B cell (primary cell): Measurements from ENCODE around the gene AEBP2. TPM values are rescaled to one million over a fixed set of nuclear protein-coding genes. Genes with fewer than 3 reads are reported as not detected.

Experiments
- ATAC-seq: fragments of 200-7000 bp; cut with Tn5 transposase; one replicate; pipeline ENCODE4 v1.10.0; 2021; ENCODE audit warnings: low read depth, mild to moderate bottlenecking, moderate number of reproducible peaks, moderate library complexity
- CTCF ChIA-PET: fragments of 350-600 bp; sonication (Branson Sonifier 250); formaldehyde crosslinking; loops from one replicate; lab custom pipeline; 2021; ENCODE audit warnings: antibody characterized with exemption, inconsistent platforms; lab: Charles Lee
- POLR2A ChIA-PET: fragments of 350-600 bp; sonication (Branson Sonifier 250); formaldehyde crosslinking; loops from one replicate; lab custom pipeline; 2021; ENCODE audit warnings: antibody characterized with exemption; lab: Charles Lee
- DNase-seq: peaks from one replicate; pipeline ENCODE4 v3.0.0; 2013
- H2AFZ ChIP-seq: 2 replicates; pipeline ENCODE4 v1.6.1; 2012; ENCODE audit warnings: mild to moderate bottlenecking, low read depth, low read length; ENCODE audit not compliant: insufficient read depth, poor library complexity, severe bottlenecking
- H3K27ac ChIP-seq, 2 donors: 1 replicate in 1 of 2; 2 replicates in 1 of 2; pipeline ENCODE4 v1.5.1; 2012 to 2013; ENCODE audit warnings: low read length in 2 of 2, mild to moderate bottlenecking in 2 of 2, moderate library complexity in 1 of 2
- H3K27me3 ChIP-seq, 4 experiments: fragments of 200-600 bp in 1 of 4; sonication (generic) in 1 of 4; replicated peaks in 1 of 4; 1 replicate in 2 of 4; 2 replicates in 2 of 4; pipeline versions ENCODE4 v1.6.1 to v1.7.0; 2013 to 2016; ENCODE audit warnings: low read length in 3 of 4, mild to moderate bottlenecking in 2 of 4, mixed read lengths in 1 of 4, moderate library complexity in 1 of 4; ENCODE audit not compliant: insufficient read depth in 4 of 4, control insufficient read depth in 3 of 4; ENCODE audit errors: control extremely low read depth in 1 of 4
- H3K36me3 ChIP-seq, 2 experiments: replicated peaks in 1 of 2; 1 replicate in 1 of 2; 2 replicates in 1 of 2; pipeline versions ENCODE4 v1.6.1 to v1.7.1; 2013; ENCODE audit warnings: low read length in 1 of 2; ENCODE audit not compliant: insufficient read depth in 2 of 2, control insufficient read depth in 1 of 2; ENCODE audit errors: control extremely low read depth in 1 of 2, extremely low read depth in 1 of 2
- H3K4me1 ChIP-seq, 2 donors: fragments of 200-600 bp in 1 of 2; sonication (generic) in 1 of 2; 1 replicate in 1 of 2; 2 replicates in 1 of 2; pipeline versions ENCODE4 v1.5.1 to v1.6.1; 2013 to 2017; ENCODE audit warnings: low read length in 2 of 2; ENCODE audit not compliant: control insufficient read depth in 2 of 2, insufficient read depth in 2 of 2
- H3K4me2 ChIP-seq: replicated peaks from 2 replicates; pipeline ENCODE3; 2012; ENCODE audit warnings: mild to moderate bottlenecking, low read depth, low read length; ENCODE audit not compliant: poor library complexity, severe bottlenecking
- H3K4me3 ChIP-seq, 5 experiments: fragments of 200-600 bp in 1 of 5; sonication (generic) in 1 of 5; 1 replicate in 3 of 5; 2 replicates in 2 of 5; pipeline versions ENCODE4 v1.5.1 to v1.7.0; 2011 to 2016; ENCODE audit warnings: low read length in 4 of 5, mild to moderate bottlenecking in 4 of 5, low read depth in 2 of 5, control low read depth in 1 of 5, moderate library complexity in 1 of 5; ENCODE audit not compliant: insufficient read depth in 1 of 5; ENCODE audit errors: control extremely low read depth in 1 of 5, extremely low read depth in 1 of 5
- H3K79me2 ChIP-seq: fragments of 200-600 bp; sonication (generic); one replicate; pipeline ENCODE4 v1.6.0; 2016; ENCODE audit warnings: low read length; ENCODE audit not compliant: control insufficient read depth, insufficient read depth
- H3K9ac ChIP-seq: fragments of 200-600 bp; sonication (generic); 2 replicates; pipeline ENCODE4 v1.6.1; 2017; ENCODE audit warnings: mild to moderate bottlenecking, low read length, moderate library complexity
- H3K9me3 ChIP-seq, 3 donors: one replicate each; pipeline versions ENCODE4 v1.6.1 to v1.7.1; 2013; ENCODE audit warnings: low read length in 2 of 3; ENCODE audit not compliant: control insufficient read depth in 2 of 3, insufficient read depth in 1 of 3; ENCODE audit errors: control extremely low read depth in 1 of 3
- H4K20me1 ChIP-seq: 2 replicates; pipeline ENCODE4 v1.6.0; 2012; ENCODE audit warnings: mild to moderate bottlenecking, low read length; ENCODE audit not compliant: insufficient read depth, control insufficient read depth, poor library complexity, severe bottlenecking
- H3K27ac Mint-ChIP-seq: one replicate; pipeline ENCODE4 v1.8.0; 2021; ENCODE audit warnings: mixed read lengths
- H3K27me3 Mint-ChIP-seq: one replicate; pipeline ENCODE4 v1.8.0; 2021; ENCODE audit warnings: mixed read lengths
- H3K4me1 Mint-ChIP-seq: one replicate; pipeline ENCODE4 v1.8.0; 2021; ENCODE audit warnings: mixed read lengths
- H3K4me3 Mint-ChIP-seq: one replicate; pipeline ENCODE4 v1.8.0; 2021; ENCODE audit warnings: mixed read lengths
- H3K9me3 Mint-ChIP-seq: one replicate; pipeline ENCODE4 v1.8.0; 2022; ENCODE audit warnings: mixed read lengths; ENCODE audit not compliant: insufficient read depth
- EZH2 ChIP-seq: IDR thresholded peaks from 2 replicates; pipeline ENCODE4 v1.6.1; 2012; ENCODE audit warnings: borderline replicate concordance, low read depth, mild to moderate bottlenecking, moderate library complexity, low read length; ENCODE audit not compliant: insufficient read depth, poor library complexity, severe bottlenecking
- WGBS: methylation state at CpG from one replicate; pipeline ENCODE4 v1.1.5; 2013; ENCODE audit warnings: missing lambda C conversion rate; ENCODE audit not compliant: insufficient coverage; 5-methylcytosine and 5-hydroxymethylcytosine counted together
- intact Hi-C: fragments of 100-400 bp; cut with micrococcal nuclease; formaldehyde crosslinking; loops from one replicate; pipeline ENCODE4 v1.10.0; 2022
- polyA plus RNA-seq: library from polyadenylated mRNA; depleted of rRNA; stranded (reverse); fragments of >200 nt; gene quantifications from 2 replicates; pipeline ENCODE4 v1.2.3, GENCODE V29; 2012
- total RNA-seq, 2 donors: library from RNA; stranded (reverse); fragments of 120-200 nt in 1 of 2; gene quantifications; 1 replicate in 1 of 2; 2 replicates in 1 of 2; pipeline versions ENCODE4 v1.2.3 to v1.2.4, GENCODE V29; 2013 to 2022
- TF ChIP-seq, protein P1 (sequence below): fragments of 200-600 bp; IDR thresholded peaks from one replicate; pipeline ENCODE4 v1.8.0; 2022; ENCODE audit warnings: antibody characterized with exemption, mild to moderate bottlenecking

AEBP2 gene
- total and polyA plus RNA-seq, 2 donors (not counting 1 experiment from before 2014, with no cell fraction given): 12.1 to 67.8 TPM

DNA sequence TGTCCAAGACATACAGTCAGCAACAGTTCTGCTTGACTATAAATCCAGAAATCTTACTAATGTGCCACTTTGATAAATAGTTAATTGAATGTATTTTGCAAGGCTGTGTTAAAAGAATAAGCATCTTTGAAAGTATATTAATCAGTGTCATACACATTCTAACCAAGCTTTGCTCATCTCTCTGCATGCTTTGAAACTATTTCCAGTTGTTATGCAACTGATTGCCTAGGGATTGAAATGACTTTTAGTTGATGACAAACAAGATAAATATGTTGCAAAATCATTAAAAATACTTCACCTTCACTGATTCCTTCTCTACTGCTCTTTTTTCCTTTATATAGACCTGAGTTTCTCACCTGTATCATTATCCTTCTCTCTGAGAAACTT, 91.3 kb downstream of the AEBP2 start:
- no peaks in the 10 kb centered on the region for H3K27me3 Mint-ChIP-seq

DNA sequence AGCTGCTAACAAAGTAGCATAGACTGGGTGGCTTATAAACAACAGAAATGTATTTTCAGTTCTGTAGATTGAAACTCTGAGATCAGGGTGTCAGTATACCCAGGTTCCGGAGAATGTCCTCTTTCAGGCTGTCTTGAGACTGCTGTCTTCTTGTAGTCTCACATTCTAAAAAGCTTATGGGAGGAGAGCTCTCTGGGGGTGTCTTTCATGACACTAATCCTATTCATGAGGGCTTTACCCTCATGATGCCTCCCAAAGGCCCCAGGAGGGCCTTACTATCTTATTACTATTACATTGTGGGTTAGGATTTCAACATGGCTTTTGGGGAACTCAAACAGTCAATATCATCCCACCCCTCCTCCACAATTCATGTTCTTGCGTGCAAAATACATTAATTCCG, 94.3 kb downstream of the AEBP2 start:
- peaks cover 11% of the 10 kb centered on the region for H3K9me3 Mint-ChIP-seq
- no peaks in the 10 kb centered on the region for H3K27me3 ChIP-seq
- no peaks in the 10 kb centered on the region for H3K79me2 ChIP-seq
- H3K9ac ChIP-seq: no peak overlapping the region
- no peaks in the 10 kb centered on the region for H3K4me1 Mint-ChIP-seq
- no peaks in the 10 kb centered on the region for H4K20me1 ChIP-seq
- no peak overlapping the region for H3K4me2 ChIP-seq
- H3K36me3 ChIP-seq: no peaks in the 10 kb centered on the region
- H3K27ac Mint-ChIP-seq: no peak overlapping the region
- no peaks in the 10 kb centered on the region for H3K4me1 ChIP-seq
- intact Hi-C loops: no loop called here
- POLR2A ChIA-PET: no interaction called here
- CTCF ChIA-PET: no interaction called here
- H3K9me3 ChIP-seq: peaks cover 0 to 10% (median 1%) of the 10 kb centered on the region in 3 donors
- H3K27me3 Mint-ChIP-seq: no peaks in the 10 kb centered on the region
- ATAC-seq: no peak
- no peak for DNase-seq
- no peak overlapping the region for H3K4me3 ChIP-seq
- no CpG with 5 or more reads among the region's 3 CpGs for WGBS
- H3K27ac ChIP-seq: no peak overlapping the region
- H3K4me3 Mint-ChIP-seq: no peak overlapping the region
- no peak overlapping the region for H2AFZ ChIP-seq
- TF ChIP-seq, protein P1, sequence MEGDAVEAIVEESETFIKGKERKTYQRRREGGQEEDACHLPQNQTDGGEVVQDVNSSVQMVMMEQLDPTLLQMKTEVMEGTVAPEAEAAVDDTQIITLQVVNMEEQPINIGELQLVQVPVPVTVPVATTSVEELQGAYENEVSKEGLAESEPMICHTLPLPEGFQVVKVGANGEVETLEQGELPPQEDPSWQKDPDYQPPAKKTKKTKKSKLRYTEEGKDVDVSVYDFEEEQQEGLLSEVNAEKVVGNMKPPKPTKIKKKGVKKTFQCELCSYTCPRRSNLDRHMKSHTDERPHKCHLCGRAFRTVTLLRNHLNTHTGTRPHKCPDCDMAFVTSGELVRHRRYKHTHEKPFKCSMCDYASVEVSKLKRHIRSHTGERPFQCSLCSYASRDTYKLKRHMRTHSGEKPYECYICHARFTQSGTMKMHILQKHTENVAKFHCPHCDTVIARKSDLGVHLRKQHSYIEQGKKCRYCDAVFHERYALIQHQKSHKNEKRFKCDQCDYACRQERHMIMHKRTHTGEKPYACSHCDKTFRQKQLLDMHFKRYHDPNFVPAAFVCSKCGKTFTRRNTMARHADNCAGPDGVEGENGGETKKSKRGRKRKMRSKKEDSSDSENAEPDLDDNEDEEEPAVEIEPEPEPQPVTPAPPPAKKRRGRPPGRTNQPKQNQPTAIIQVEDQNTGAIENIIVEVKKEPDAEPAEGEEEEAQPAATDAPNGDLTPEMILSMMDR: no peak
- no peak for TF ChIP-seq EZH2

More for the DNA sequence above, 91.3 kb downstream of the AEBP2 start:
- POLR2A ChIA-PET: no interaction called here
- Histone ChIP-seq H3K4me2 (no peak overlapping the region), H3K27me3 (no peaks in the 10 kb centered on the region), H3K79me2 (no peaks in the 10 kb centered on the region), H3K36me3 (no peaks in the 10 kb centered on the region), H4K20me1 (no peaks in the 10 kb centered on the region), H2AFZ (no peak overlapping the region), H3K9ac (no peak overlapping the region), H3K9me3 (peaks cover 0 to under 1% (median 0%) of the 10 kb centered on the region in 3 donors), H3K4me1 (no peaks in the 10 kb centered on the region), H3K27ac (no peak overlapping the region), H3K4me3 (no peak overlapping the region)
- Mint-ChIP-seq H3K4me1 (no peaks in the 10 kb centered on the region), H3K4me3 (no peak overlapping the region), H3K27ac (no peak overlapping the region), H3K9me3 (peaks cover 4% of the 10 kb centered on the region)
- CTCF ChIA-PET: no interaction called here
- DNase-seq: no peak
- ATAC-seq: no peak
- TF ChIP-seq, protein P1: no peak
- TF ChIP-seq EZH2: no peak
- intact Hi-C loops: no loop called here
